HG03558 (cell line): ENCODE data around the gene KLRG1.

Experiments
- ATAC-seq: cut with Tn5 transposase; IDR thresholded peaks from one replicate; pipeline ENCODE4 v1.9.1; 2021; ENCODE audit warnings: moderate number of reproducible peaks; ENCODE audit not compliant: unreplicated experiment; ENCODE audit errors: extremely low read depth

The KLRG1 gene

DNA sequence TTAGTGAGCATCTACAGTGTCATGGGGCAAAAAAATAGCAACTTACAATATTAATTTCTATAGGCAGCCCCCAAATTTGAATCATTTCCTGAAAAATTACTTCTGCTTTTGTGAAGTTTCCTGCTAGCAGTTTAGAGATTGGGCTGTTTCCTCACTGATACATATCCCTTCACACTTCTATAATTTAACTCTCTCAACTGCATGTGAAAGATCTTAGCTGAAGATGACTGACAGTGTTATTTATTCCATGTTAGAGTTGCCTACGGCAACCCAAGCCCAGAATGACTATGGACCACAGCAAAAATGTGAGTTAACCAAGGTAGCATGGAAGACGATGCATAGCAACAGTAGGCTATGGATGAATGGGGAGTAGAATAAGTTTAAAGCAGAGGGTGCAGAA is at the start of gene KLRG1:
Gene KLRG1, plus strand, starts transcription at position 134 of the 400 bp plus-strand sequence. Its CDS starts 90 bp downstream, at position 224.
- ATAC-seq: no peak

DNA sequence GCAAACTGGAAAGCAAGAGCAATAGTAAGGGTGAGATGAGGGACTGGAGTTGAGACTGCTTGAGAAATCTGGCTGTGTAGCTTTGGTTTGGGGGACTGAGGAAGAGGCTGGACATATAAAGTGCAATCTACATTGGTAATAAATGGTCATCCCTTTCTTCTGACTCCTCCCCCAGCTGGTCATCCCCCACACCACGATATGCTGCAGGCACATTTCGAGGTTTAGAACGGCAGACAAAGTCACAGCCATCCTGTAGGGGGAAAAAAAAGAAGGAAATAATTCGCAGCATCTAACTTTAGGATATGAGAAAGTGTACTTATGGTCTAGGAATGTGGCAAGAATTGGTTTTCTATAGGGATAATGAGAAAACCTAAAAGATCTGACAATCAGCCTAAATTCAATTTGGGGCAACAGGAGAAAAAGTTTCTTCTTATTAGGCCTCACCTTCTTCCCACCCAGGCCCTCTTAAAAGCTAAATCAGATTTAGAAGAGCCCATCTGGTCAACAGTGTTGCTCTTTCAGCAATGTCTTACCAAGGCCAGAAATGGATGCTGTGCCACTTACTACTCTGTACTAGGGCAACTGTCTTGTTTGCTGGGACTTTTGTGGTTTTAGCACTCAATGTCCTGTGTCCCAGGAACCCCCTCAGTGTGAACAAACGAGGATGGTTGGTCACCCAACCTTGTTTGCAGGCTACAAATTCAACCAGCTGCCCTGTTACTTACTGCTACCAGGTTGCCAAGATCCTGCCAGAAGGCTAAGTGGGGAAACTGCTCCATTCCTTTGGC is 47.5 kb upstream of the KLRG1 start:
- no peak for ATAC-seq

DNA sequence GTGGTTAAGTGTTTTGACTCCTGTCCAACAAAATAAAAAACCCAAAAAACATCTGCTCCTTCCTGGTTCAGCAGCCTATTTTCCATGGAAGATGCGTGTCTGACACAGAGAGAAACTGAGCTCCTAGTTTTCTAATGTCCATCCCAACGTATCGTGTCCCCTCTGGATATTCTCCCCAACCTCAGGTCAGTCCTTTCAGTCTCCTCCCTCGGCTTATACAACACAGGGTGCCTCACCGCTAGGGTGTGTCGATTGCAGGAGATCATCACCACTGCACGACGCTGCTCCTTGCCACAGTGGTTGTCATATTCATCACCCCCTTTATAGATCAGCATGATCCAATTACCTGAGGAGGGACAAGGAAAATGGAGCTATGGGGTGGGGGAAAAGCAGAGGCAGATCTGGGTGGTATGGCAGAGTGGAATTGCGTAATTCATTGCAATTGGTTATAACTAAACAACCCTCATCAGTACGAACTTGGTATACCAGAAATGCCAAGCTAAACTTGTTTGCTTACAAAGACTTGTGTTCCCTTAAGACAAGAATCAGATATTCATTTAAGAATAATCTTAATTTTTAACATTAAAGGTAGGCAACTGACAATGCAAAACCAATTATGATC is 45.7 kb upstream of the KLRG1 start:
- ATAC-seq: no peak

DNA sequence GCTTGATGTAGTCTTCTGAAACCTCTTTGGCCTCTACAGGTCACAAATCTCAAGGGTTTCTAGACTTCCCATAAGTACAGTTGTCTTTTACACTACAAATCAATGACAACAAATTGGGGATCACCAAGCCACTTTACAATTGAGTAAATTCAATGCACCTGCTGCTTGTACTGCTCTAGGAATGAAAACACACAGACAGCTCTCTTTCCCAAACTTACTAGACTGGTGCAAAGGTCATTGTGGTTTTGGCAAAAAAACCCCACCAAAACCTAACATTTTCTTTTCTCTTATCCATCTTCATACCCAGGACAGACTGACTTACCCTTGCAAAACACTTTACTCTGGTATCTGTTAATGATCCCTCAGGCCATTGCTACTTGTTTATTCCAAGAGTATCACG is 42.6 kb upstream of the KLRG1 start:
- ATAC-seq: no peak

DNA sequence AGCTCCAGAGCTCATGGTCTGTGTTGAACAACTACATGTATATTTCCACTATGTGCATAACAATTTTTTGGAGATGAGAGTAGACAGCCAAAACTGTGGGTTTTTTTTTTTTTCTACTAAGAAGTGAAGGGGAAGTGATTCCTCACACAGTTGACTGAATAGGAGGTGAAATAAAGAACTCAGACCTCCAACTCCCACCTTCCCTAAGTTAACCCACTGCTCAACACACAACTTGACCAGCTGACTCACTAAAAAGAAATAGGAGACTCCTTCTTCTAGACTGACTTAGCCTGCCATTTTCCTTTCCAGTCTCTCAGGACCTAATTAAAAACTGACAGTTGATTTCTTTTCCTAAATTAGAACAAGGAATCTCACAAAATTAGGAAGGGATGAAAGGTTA is 41.6 kb upstream of the KLRG1 start:
- no peak for ATAC-seq

DNA sequence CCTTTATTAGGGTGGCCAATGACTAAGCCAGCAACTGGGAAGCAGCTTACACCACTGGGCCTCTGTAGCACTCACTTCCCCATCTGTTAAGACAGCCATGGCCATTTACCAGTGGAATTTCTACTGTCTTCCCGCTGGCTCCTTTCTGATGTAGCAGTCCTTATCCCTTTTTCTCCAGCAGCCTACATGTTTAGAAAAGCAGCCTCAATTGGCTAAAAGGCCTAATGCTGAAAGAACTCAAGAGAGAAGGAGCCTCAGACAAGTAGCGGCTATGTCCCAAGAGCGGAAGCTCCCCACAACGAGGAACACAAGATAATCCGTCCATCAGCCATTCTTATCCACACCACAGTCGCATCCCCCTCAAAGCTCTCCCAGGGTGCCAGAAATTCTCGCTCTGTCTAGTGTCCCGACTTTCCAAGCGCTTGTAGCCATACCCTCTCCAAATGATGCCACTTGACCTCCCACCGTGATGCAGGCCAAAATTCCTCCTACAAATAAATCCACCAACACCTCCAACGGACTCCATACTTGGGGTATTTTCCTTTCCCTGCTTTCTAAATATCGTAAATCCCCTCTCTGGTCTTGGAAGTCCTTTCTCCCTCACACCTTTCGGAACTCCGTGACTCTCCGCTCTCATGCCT is 40.5 kb upstream of the KLRG1 start:
- no peak for ATAC-seq

DNA sequence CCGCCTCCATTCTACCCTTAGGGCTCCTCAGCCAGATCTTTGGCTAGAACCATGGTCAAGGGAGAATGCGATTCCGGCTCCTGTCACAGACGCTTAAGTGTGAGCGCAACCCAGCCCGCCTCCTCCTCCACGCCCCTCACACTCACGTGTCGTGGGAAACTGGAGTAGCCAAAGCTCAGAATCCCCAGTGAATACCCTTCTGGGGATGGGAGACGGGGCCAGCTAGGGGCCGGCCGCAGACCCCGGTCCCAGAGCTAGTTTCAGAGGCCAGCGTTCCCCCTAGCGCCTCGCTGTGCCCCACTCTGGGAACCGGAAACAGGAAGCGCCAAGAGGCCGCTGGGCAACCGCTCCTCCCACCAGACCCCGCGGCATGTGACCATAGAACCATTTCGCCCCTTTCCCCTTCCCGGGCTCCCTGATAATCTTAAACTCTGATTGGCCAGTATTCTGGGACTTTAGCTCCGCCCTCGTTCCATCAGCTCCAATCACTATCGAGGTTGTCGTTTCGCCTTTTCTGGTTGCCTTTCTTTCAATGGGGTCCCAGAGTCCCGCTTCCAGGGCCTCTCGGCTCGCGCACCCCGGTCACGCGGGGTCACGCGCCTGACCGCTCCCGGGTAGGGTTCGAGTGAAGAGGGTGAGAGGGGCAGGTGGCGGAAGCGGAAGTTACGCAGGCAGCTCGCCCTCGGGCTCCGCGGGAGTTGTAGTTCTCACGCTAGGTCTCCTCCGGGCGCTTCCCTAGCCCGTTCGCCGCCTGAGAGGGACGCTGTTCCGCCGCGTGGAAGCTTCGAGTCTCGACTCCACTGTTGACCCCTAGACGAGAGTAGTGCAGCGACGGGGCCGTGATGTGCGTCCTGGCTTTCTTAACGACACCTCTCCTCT is 39.8 kb upstream of the KLRG1 start, which contains the start of gene M6PR:
Gene M6PR, minus strand, starts transcription at position 304 of the 879 bp plus-strand sequence. CDS start 3,241 bp downstream, outside the sequence.
- ATAC-seq: peak; percentile 59

DNA sequence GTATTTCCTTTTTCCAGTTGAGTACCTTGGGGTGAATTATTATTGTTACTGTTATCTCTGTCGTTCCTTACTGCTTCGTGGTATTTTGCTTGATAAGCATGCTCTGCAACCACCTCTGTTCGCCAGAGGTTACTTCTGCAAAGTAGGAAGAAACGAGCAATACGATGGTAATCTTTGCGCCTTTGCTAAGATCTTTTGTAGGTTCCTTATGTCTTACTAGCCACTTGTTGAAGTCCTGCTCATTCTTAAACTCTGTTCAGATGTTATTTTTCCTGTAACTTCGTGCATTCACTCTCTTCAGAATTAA is 39.2 kb upstream of the KLRG1 start:
- no peak for ATAC-seq

DNA sequence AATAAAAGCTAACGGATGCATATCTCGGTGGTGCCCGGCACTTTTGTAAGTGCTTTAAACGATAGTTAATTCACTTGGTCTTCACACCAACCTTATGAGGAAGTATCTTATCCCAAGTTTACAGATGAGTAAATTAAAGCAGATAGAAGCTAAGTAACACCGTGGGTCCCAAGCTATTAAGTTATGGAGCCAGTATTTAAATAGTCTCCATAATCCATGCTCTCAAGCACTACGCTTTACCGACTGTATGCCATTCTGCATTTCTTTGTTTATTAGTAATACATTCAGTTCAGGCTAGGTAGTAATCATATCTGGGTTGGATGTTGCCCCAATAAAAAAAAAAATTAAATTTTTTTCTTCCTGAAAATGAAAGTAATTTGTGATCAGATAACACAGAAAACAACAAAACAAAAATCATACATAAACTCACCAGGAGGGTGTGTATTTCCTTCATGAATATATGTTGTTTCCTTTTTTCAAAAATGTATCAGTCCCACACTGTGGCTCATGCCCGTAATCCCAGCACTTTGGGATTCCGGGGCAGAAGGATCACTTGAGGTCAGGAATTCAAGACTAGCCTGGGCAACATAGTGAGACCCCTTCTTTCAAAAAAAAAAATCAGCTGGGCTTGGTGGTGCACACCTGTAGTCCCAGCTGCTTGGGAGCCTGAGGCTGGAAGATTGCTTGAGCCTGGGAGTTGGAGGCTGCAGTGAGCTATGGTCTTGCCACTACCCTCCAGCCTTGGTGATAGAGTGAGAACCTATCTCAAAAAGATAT is 38.5 kb upstream of the KLRG1 start:
- no peak for ATAC-seq

DNA sequence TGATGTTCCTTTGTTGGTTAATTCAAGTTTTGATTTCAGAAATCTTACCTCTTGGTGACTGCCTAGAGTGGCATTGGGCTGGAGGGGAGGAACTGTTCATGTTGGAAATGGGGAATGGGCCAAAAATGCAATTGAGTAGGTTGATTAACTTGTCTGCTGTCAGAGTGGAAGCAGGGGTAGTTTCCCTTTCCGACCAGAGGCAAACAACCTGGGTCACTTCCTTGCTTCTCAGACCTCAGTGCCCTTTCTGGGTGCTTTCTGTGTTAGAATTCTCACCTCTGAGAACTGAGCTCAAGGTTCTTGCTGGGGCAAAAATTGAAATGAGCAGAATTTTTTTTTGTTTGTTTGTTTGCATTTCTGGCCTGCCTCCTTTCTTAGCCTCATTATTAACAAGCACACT is 37.6 kb upstream of the KLRG1 start:
- no peak for ATAC-seq

DNA sequence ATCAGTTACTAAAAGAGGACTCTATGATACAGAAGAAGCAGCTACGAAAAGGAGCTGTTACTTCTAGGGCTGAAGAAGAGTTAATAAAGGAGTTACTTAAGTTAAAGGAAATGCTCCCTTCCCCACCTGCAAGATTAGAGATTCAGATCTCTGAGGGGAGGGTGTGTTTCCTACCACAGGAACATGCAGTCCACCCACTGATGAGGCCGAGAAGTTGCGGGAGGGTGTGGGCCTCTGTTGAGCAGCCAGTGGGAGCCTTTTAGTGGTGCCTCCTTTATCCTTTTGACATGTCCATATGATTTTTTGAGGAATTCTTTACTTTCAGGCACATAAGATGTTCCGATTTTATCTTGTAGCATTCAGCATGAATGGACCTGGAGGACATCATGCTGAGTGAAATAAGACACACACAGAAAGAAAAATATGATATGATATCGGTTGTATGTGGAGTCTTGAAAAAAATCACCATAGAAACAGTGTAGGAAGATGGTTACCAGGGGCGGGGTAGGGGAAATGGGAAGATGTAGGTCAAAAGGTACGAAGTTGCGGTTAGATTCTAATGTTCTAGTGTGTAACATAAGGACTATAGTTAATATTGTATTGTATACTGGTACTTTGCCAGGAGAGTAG is 35.5 kb upstream of the KLRG1 start:
- no peak for ATAC-seq

DNA sequence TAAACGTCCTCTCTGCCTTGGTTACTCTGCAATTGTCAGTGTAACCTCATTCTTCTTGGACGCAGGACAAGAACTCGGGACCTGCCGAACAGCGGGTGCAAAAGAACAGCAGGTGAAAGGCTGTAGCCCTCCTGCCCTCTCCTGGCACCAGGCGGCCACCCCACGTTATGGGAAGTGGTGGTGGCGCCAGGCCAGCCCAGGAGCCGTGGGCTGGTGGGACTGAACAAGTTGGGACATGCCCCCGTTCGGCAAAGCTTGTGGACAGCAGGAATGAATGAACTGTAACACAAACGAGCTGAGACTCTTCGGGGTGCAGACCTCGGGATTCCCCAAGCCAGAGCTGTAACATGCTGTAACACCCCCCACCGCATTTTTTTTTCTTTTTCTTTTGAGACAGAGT is 33.3 kb upstream of the KLRG1 start:
- ATAC-seq: no peak

DNA sequence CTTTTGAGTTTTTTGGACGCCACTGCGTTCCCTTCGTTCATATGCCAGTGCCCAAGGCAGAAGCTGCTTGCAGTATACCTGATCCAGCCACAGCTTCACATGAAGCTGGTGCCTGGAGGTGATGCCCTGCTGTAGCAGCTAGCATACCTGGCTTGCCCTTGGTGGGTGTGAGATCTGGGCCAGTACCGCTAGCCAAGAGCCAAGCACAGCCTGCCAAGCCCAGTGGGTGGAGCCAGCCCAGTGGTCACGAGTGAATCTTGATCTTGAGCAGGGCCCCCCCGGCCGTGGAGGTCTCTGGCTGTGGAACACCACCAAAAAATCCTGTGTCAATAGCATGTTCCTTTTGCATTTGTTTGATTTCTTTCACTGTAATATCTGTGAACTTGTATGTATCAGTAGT is 32.6 kb upstream of the KLRG1 start:
- no peak for ATAC-seq

DNA sequence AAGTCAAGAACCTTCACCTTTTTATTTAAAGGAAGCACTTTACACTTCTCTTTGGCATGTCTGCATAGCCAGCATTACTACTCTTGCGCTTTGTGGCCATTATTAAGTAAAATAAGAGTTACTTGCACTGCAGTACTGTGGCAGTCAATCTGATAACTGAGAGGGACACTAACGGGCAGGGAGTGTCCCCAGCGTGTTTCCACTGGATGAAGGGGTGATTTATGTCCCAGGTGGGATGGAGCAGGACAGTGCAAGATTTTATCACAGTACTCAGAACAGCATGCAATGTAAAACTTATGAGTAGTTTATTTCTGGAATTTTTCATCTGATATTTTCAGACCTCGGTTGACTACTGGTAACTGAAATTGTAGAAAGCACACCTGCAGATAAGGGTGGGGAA is 31.8 kb upstream of the KLRG1 start:
- ATAC-seq: no peak

DNA sequence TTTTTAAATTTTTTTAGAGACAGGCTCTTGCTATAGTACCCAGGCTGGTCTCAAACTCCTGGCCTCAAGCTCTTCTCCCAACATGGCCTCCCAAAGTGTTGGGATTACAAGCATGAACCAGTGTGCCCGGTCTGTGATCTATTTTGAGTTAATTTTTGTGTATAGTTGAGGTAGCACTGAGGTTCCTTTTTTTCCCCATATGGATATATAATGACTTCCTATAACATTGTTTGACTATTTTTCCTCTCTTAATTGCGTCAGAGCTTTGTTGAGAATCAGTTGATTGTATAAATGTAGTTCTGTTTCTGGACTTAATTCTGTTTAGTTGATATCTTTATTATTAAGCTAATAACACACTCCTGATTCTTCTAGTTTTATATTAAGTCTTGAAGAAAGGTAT is 31.3 kb upstream of the KLRG1 start:
- ATAC-seq: no peak

DNA sequence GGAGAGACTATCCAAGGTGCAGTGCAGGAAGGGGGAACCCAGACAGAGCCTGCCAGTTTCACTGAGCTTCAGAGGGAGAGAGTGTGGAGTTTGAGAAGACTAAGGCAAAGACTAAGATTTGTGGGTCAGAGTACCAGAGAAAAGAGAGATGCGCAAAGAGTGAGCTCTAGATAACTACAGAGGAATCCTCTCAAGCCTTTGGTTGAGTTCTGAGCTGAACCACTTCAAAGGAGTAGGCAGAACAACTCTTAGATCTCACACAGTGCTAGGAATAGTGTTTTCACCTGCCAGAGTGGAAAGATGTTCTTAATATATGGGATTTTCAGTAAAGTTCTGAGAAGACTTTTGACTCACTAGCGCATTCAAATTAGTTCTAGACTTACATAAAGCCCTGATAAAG is 29.2 kb upstream of the KLRG1 start:
- no peak for ATAC-seq

DNA sequence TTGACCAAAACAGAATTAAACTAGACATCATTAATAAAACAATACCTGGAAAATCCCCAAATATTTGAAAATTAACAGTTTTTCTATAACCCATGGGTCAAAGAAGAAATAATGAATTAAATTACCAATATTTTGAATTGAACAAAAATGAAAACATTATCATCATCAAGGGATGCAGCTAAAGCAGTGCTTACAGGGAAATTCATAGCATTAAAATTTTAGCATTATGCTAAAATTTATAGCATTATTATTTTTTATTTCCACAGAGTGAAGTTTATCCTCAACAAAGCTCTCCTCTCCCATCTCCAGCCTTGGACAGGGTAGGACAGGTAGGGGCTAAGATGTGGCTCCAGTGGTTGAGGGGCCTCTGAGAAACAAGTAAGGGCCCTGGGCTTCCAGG is 20.6 kb upstream of the KLRG1 start:
- no peak for ATAC-seq

DNA sequence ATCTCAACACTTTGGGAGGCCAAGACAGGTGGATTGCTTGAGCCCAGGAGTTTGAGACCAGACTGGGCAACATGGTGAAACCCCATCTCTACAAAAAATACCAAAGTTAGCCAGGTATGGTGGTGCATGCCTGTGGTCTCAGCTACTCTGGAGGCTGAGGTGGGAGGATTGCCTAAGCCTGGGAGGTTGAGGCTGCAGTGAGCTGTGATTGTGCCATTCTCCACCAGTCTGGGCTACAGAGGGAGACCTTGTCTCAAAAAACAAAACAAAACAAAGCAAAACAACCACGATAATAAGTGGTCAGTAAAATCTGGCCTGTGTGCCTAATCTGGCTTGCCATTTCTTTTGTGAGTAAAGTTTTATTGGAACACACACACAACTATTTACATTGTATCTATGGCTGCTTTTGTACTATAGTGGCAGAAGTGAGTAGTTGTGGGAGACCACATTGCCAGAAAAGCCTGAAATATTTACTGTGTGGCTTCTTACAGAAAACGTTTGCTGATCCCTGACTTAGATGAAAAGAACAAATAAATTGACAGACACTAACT is 19.4 kb upstream of the KLRG1 start:
- no peak for ATAC-seq

DNA sequence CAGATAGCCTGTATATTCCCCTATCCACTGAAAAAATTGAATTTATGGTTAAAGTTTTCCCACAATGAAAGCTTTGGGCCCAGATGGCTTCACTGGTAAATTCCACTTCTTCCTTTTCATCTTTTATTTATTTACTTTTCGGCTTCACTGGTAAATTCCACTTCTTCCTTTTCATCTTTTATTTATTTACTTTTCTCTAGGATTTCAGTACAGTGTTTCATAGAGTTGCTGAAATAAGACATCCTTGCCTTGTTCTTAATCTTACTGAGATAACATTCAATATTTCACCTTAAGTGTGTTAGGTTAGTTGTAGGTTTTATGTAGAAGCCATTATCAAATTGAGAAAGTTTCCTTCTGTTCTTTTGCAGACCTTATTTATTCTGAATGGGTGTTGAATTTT is 18.9 kb upstream of the KLRG1 start:
- ATAC-seq: no peak
